Stimulated activated CD4-positive, alpha-beta T cell treated with anti-CD3 and anti-CD28 coated beads, TNF-alpha, amount 100 ng/mL, for 24 hours (primary cell): ENCODE data around the gene NPTX1.

Experiments
- DNase-seq, 3 experiments: peaks; one replicate each; pipeline ENCODE4 v3.0.0-alpha.2; 2020; ENCODE audit warnings: low read depth in 3 of 3

Gene NPTX1

GRCh38 chr17:80478487-80479245 lies 2.3 kb upstream of the NPTX1 start:
- no peak for DNase-seq

GRCh38 chr17:80477647-80478478 lies 1.5 kb upstream of the NPTX1 start:
- DNase-seq, result peak in 1 of 3 experiments; percentile 50

- no peak for DNase-seq
Observed at GRCh38 chr17:80476877-80477646, 655 bp upstream of the NPTX1 start.

GRCh38 chr17:80474961-80475909 lies 1.2 kb downstream of the NPTX1 start:
- DNase-seq, result no peak

GRCh38 chr17:80474231-80474960 lies 2.0 kb downstream of the NPTX1 start:
- no peak for DNase-seq

GRCh38 chr17:80473701-80474100 lies 2.7 kb downstream of the NPTX1 start:
- DNase-seq, result no peak

GRCh38 chr17:80472996-80473395 lies 3.4 kb downstream of the NPTX1 start:
- DNase-seq, result no peak

GRCh38 chr17:80471922-80472321 lies 4.5 kb downstream of the NPTX1 start:
- DNase-seq, result no peak

GRCh38 chr17:80470603-80471002 lies 5.8 kb downstream of the NPTX1 start:
- no peak for DNase-seq

- DNase-seq, result no peak
Observed at GRCh38 chr17:80469667-80470066, 6.7 kb downstream of the NPTX1 start.

GRCh38 chr17:80468781-80469493 lies 7.5 kb downstream of the NPTX1 start:
- DNase-seq, result no peak

- no peak for DNase-seq
Observed at GRCh38 chr17:80468242-80468641, 8.2 kb downstream of the NPTX1 start.

GRCh38 chr17:80466188-80466705 lies 10.2 kb downstream of the NPTX1 start:
- no peak for DNase-seq

- DNase-seq, result no peak
Observed at GRCh38 chr17:80465327-80465974, 11.0 kb downstream of the NPTX1 start.

GRCh38 chr17:80464486-80464885 lies 11.9 kb downstream of the NPTX1 start:
- no peak for DNase-seq

- DNase-seq, result no peak
Observed at GRCh38 chr17:80463784-80464400, 12.5 kb downstream of the NPTX1 start.

GRCh38 chr17:80461528-80462160 lies 14.8 kb downstream of the NPTX1 start:
- no peak for DNase-seq

GRCh38 chr17:80460429-80460834 lies 16.0 kb downstream of the NPTX1 start:
- DNase-seq, result no peak
